Ovary (tissue), 9 donors: ENCODE measurements around the gene SLC25A25. TPM values are rescaled to one million over a fixed set of nuclear protein-coding genes. Genes with fewer than 3 reads are reported as not detected.

ENCODE experiments used
- DNase-seq, 5 donors: peaks; one replicate each; pipeline ENCODE4 v3.0.0-alpha.2; 2019 to 2020
- H3K27ac ChIP-seq, 2 donors: fragments of 200-600 bp; one replicate each; pipeline versions ENCODE4 v1.5.1 to v1.8.0; 2019 to 2022
- H3K27me3 ChIP-seq: fragments of 200-600 bp; one replicate; pipeline ENCODE4 v1.8.0; 2022
- H3K36me3 ChIP-seq: fragments of 200-600 bp; sonication (generic); one replicate; pipeline ENCODE4 v1.5.1; 2019
- H3K4me1 ChIP-seq: one replicate; pipeline ENCODE4 v1.8.1; 2013; ENCODE audit warnings: mild to moderate bottlenecking, moderate library complexity; ENCODE audit not compliant: insufficient read depth
- H3K4me3 ChIP-seq: fragments of 200-600 bp; sonication (generic); one replicate; pipeline ENCODE4 v1.5.1; 2017
- H3K9me3 ChIP-seq, 2 donors: fragments of 200-600 bp in 1 of 2; sonication (generic) in 1 of 2; one replicate each; pipeline versions ENCODE4 v1.5.1 to v1.8.1; 2013 to 2019; ENCODE audit warnings: mild to moderate bottlenecking in 1 of 2, moderate library complexity in 1 of 2
- CTCF ChIP-seq, 3 donors: fragments of 450-650 bp in 2 of 3; fragments of 200-600 bp in 1 of 3; IDR thresholded peaks; one replicate each; pipeline versions ENCODE4 v1.5.1 to v1.8.0; 2016 to 2022; ENCODE audit warnings: antibody characterized with exemption in 3 of 3, mild to moderate bottlenecking in 1 of 3
- EP300 ChIP-seq: sonication (generic); formaldehyde crosslinking; IDR thresholded peaks from one replicate; pipeline ENCODE4 v1.6.1; 2017; ENCODE audit warnings: antibody characterized with exemption
- POLR2A ChIP-seq: fragments of 450-650 bp; IDR thresholded peaks from one replicate; pipeline ENCODE4 v1.6.1; 2017; ENCODE audit warnings: antibody characterized with exemption, mild to moderate bottlenecking, moderate library complexity
- WGBS, 3 donors: extraction: QIAGEN DNeasy Blood & Tissue Kit in 1 of 3; methylation state at CpG; one replicate each; pipeline versions ENCODE4 v1.1.5 to v1.1.7; 2013 to 2017; 5-methylcytosine and 5-hydroxymethylcytosine counted together
- intact Hi-C, 4 donors: fragments of 100-400 bp; cut with DNase I; formaldehyde crosslinking; loops; one replicate each; pipeline versions ENCODE4 v1.11.0 to v1.15.1; 2022 to 2023
- polyA plus RNA-seq, 2 donors: library from polyadenylated mRNA; stranded (reverse); fragments of 200-250 nt in 1 of 2; fragments of 350-450 nt in 1 of 2; fragmentation: Illumina TruSeq in 1 of 2; extraction: RNeasy Lipid Tissue Mini Kit (QIAGEN cat#74804) in 1 of 2; gene quantifications; one replicate each; pipeline ENCODE4 v1.2.3, GENCODE V29; 2013 to 2014
- total RNA-seq, 7 donors: library from RNA; depleted of rRNA in 2 of 7; stranded (reverse); fragments of >200 nt in 2 of 7; fragmentation: NEBNext Ultra II Directional in 3 of 7; extraction: Animal tissue kit (Norgen Biotek cat#: 25700) in 3 of 7; gene quantifications; one replicate each; pipeline versions ENCODE4 v1.1.0 to v1.2.4, GENCODE V29; 2016 to 2023
- donor health status: DM: no; HTN: no; CAD: no; lungs with moderate emphysema.
- donor health status: DM: no; HTN: no; CAD: no.
- donor health status: Bipolar disorder and iron deficiency.
- donor health status: DM: yes; HTN: yes; CAD: no.
- donor health status: DM: no; HTN: no; CAD: no.
- donor health status: DM: yes; HTN: yes; CAD: no.

The SLC25A25 gene
- total and polyA plus RNA-seq, 9 donors: 23.4 to 90.1 (median 39.8) TPM

GRCh38 chr9:128145536-128145935 lies 77.5 kb downstream of the SLC25A25 start:
- no peak for DNase-seq
- no peak overlapping the region for H3K4me3 ChIP-seq
- intact Hi-C loops: no loop called here
- TF ChIP-seq EP300 (no peak), CTCF (IDR thresholded peaks at IDR 0.05) (no peak), POLR2A (no peak)
- WGBS, 3 donors: 75 to 80% (median 75%) methylated on average over 8 of the region's 8 CpGs
- no peaks in the 10 kb centered on the region for H3K27me3 ChIP-seq
- H3K36me3 ChIP-seq: no peaks in the 10 kb centered on the region
- H3K4me1 ChIP-seq: no peaks in the 10 kb centered on the region
- H3K9me3 ChIP-seq: no peaks in the 10 kb centered on the region
- no peak overlapping the region for H3K27ac ChIP-seq

GRCh38 chr9:128145951-128146351 lies 77.9 kb downstream of the SLC25A25 start:
- DNase-seq: peak in 1 of 5 donors; percentile 14
- H3K4me1 ChIP-seq: no peaks in the 10 kb centered on the region
- no peak overlapping the region for H3K27ac ChIP-seq
- H3K9me3 ChIP-seq: no peaks in the 10 kb centered on the region
- H3K27me3 ChIP-seq: no peaks in the 10 kb centered on the region
- WGBS, 3 donors: 67 to 79% (median 79%) methylated on average over 13 of the region's 13 CpGs
- no peak overlapping the region for H3K4me3 ChIP-seq
- H3K36me3 ChIP-seq: no peaks in the 10 kb centered on the region
- no peak for TF ChIP-seq POLR2A
- TF ChIP-seq EP300: no peak
- intact Hi-C loops: no loop called here

- intact Hi-C loops: no loop called here
- peak in 2 of 5 donors; percentile 15 to 26 for DNase-seq
- Histone ChIP-seq H3K27ac (no peak overlapping the region), H3K9me3 (no peaks in the 10 kb centered on the region), H3K36me3 (no peaks in the 10 kb centered on the region), H3K4me3 (no peak overlapping the region), H3K4me1 (no peaks in the 10 kb centered on the region), H3K27me3 (no peaks in the 10 kb centered on the region)
- TF ChIP-seq POLR2A: no peak
- TF ChIP-seq EP300: no peak
- no peak for TF ChIP-seq CTCF (IDR thresholded peaks at IDR 0.05)
- 82 to 85% (median 83%) methylated on average over 8 of the region's 8 CpGs for WGBS, 3 donors
Measured at GRCh38 chr9:128146591-128147120, 78.6 kb downstream of the SLC25A25 start.

GRCh38 chr9:128148509-128149000 lies 80.5 kb downstream of the SLC25A25 start:
- Histone ChIP-seq H3K36me3 (no peaks in the 10 kb centered on the region), H3K27ac (no peak overlapping the region), H3K27me3 (no peaks in the 10 kb centered on the region), H3K4me1 (no peaks in the 10 kb centered on the region), H3K9me3 (no peaks in the 10 kb centered on the region), H3K4me3 (no peak overlapping the region)
- peak in 1 of 5 donors; percentile 9 for DNase-seq
- 79 to 80% (median 80%) methylated on average over 5 of the region's 5 CpGs for WGBS, 3 donors
- intact Hi-C loops: no loop called here
- TF ChIP-seq EP300 (no peak), POLR2A (no peak), CTCF (IDR thresholded peaks at IDR 0.05) (no peak)

- no peak within 1 kb of the TSS for H3K4me3 ChIP-seq
- peak in 1 of 5 donors; percentile 9 for DNase-seq
- H3K9me3 ChIP-seq: no peaks in the 10 kb centered on the region
- no peaks in the 10 kb centered on the region for H3K27me3 ChIP-seq
- no peak within 1 kb of the TSS for H3K27ac ChIP-seq
- no peaks in the 10 kb centered on the region for H3K36me3 ChIP-seq
- intact Hi-C loops: no loop called here
- WGBS, 3 donors: 71 to 75% (median 72%) methylated on average over 9 of the region's 9 CpGs
- no peaks in the 10 kb centered on the region for H3K4me1 ChIP-seq
- TF ChIP-seq EP300: no peak
Measured at GRCh38 chr9:128149001-128149701, 81.1 kb downstream of the SLC25A25 start, which contains the start of gene LCN2. LCN2 (plus strand) TSS chr9:128149453; CDS start chr9:128149526, 73 bp downstream.
